Keratinocyte (primary cell): ENCODE results near the gene SKIDA1.

ENCODE experiments used
- CTCF ChIP-seq, 3 experiments: IDR thresholded peaks in 1 of 3; conservative IDR thresholded peaks in 1 of 3; optimal IDR thresholded peaks in 1 of 3; 2 replicates in 2 of 3; 3 replicates in 1 of 3; pipeline versions ENCODE3 to v1.5.1; 2011; ENCODE audit warnings: low read length in 3 of 3, mild to moderate bottlenecking in 3 of 3, moderate library complexity in 2 of 3, control low read depth in 1 of 3, inconsistent platforms in 1 of 3; ENCODE audit not compliant: insufficient read depth in 2 of 3; ENCODE audit errors: extremely low read depth in 1 of 3
- EZH2 ChIP-seq: IDR thresholded peaks from one replicate; pipeline ENCODE4 v1.6.1; 2012; ENCODE audit warnings: inconsistent platforms, mild to moderate bottlenecking, low read length, moderate library complexity

- TF ChIP-seq CTCF (optimal IDR thresholded peaks at IDR 0.05 in 1 of 3, IDR thresholded peaks at IDR 0.05 in 1 of 3, conservative IDR thresholded peaks at IDR 0.05 in 1 of 3; ENCODE audit: extremely low read depth in 1 of 3, insufficient read depth in 2 of 3, low read length in 3 of 3) (no peak), EZH2 (no peak)
These were observed 21.8 kb upstream of the SKIDA1 start for GRCh38 chr10:21547246-21547645.
